A549 (cell line): ENCODE data around the gene SSH2. TPM values are rescaled to one million over a fixed set of nuclear protein-coding genes. Genes with fewer than 3 reads are reported as not detected.
A peak's percentile ranks its signal among the peaks of the same experiment; 100 is the strongest.

Experiments used
- ATAC-seq, 2 experiments: fragments of 200-7000 bp in 1 of 2; fragments of >200 bp in 1 of 2; cut with Nextera tagmentation in 1 of 2; cut with Tn5 transposase in 1 of 2; 3 replicates each; pipeline versions ENCODE4 v1.8.0 to v1.9.1; 2018 to 2020; ENCODE audit warnings: mild to moderate bottlenecking in 1 of 2, moderate library complexity in 1 of 2
- CTCF ChIA-PET: fragments of 300-600 bp; sonication (Branson Sonifier 250); formaldehyde crosslinking; extraction: SDS; loops from one replicate; lab custom pipeline; 2021; ENCODE audit warnings: antibody characterized with exemption, inconsistent platforms; lab: Yijun Ruan, JAX
- POLR2A ChIA-PET: fragments of 350-600 bp; formaldehyde crosslinking; extraction: SDS; loops from one replicate; lab custom pipeline; 2021; ENCODE audit warnings: antibody characterized with exemption, inconsistent platforms; lab: Yijun Ruan, JAX
- DNase-seq, 2 experiments: peaks; one replicate each; pipeline versions ENCODE4 v3.0.0 to v3.0.0-alpha.2; 2011 to 2016; ENCODE audit warnings: low read depth in 1 of 2, low spot score in 1 of 2
- FAIRE-seq: peaks from 2 replicates; lab custom pipeline; 2011; peaks lifted over from hg19 to GRCh38; lab: Jason Lieb, UNC
- H3K27ac ChIP-seq, 2 experiments: fragments of >200 bp; sonication (Bioruptor Twin); formaldehyde crosslinking; 3 replicates each; pipeline ENCODE4 v1.5.1; 2016 to 2017
- H3K4me1 ChIP-seq: fragments of >200 bp; sonication (Bioruptor Twin); formaldehyde crosslinking; 3 replicates; pipeline ENCODE4 v1.6.1; 2016
- H3K4me2 ChIP-seq: fragments of >200 bp; sonication (Bioruptor Twin); formaldehyde crosslinking; 3 replicates; pipeline ENCODE4 v1.6.1; 2016
- H3K4me3 ChIP-seq: fragments of >200 bp; sonication (Bioruptor Twin); formaldehyde crosslinking; 3 replicates; pipeline ENCODE4 v1.5.1; 2016
- H3K9me3 ChIP-seq: fragments of >200 bp; sonication (Bioruptor Twin); formaldehyde crosslinking; 3 replicates; pipeline ENCODE4 v1.6.1; 2016
- CBX2 ChIP-seq: fragments of 200-600 bp; sonication (generic); IDR thresholded peaks from 2 replicates; pipeline ENCODE4 v1.6.1; 2016; ENCODE audit warnings: low read depth, mild to moderate bottlenecking, borderline replicate concordance
- CBX8 ChIP-seq: fragments of 200-600 bp; sonication (generic); IDR thresholded peaks from 2 replicates; pipeline ENCODE4 v1.6.1; 2016
- CHD4 ChIP-seq: fragments of 200-600 bp; sonication (generic); IDR thresholded peaks from 2 replicates; pipeline ENCODE4 v1.6.1; 2016; ENCODE audit warnings: antibody characterized with exemption, mild to moderate bottlenecking, borderline replicate concordance
- EHF ChIP-seq: fragments of 250-450 bp; sonication (Bioruptor Pico); IDR thresholded peaks from 2 replicates; pipeline ENCODE4 v1.5.0; 2020; ENCODE audit warnings: mild to moderate bottlenecking
- EHMT2 ChIP-seq: fragments of 200-600 bp; sonication (generic); IDR thresholded peaks from 2 replicates; pipeline ENCODE4 v1.6.1; 2016; ENCODE audit warnings: antibody characterized with exemption, low read depth, mild to moderate bottlenecking, moderate library complexity
- ESRRA ChIP-seq: fragments of 150-350 bp; IDR thresholded peaks from 2 replicates; pipeline ENCODE4 v1.6.1; 2014; ENCODE audit warnings: mild to moderate bottlenecking, low read length, borderline replicate concordance
- FOSB ChIP-seq: fragments of 250-450 bp; sonication (Bioruptor Pico); IDR thresholded peaks from 2 replicates; pipeline ENCODE4 v1.5.0; 2020; ENCODE audit warnings: mild to moderate bottlenecking, moderate library complexity
- FOXS1 ChIP-seq: fragments of 250-450 bp; sonication (Bioruptor Pico); IDR thresholded peaks from 2 replicates; pipeline ENCODE4 v1.5.0; 2020; ENCODE audit warnings: mild to moderate bottlenecking, moderate library complexity
- HEYL ChIP-seq: fragments of 250-450 bp; sonication (Bioruptor Pico); IDR thresholded peaks from 2 replicates; pipeline ENCODE4 v1.8.0; 2021; ENCODE audit warnings: mild to moderate bottlenecking, moderate library complexity
- HOXA7 ChIP-seq: fragments of 250-450 bp; sonication (Bioruptor Pico); IDR thresholded peaks from 2 replicates; pipeline ENCODE4 v1.5.0; 2020; ENCODE audit warnings: mild to moderate bottlenecking, moderate library complexity
- HOXB5 ChIP-seq: fragments of 250-450 bp; sonication (Bioruptor Pico); IDR thresholded peaks from 2 replicates; pipeline ENCODE4 v1.5.0; 2020; ENCODE audit warnings: mild to moderate bottlenecking, moderate library complexity
- JUNB ChIP-seq: fragments of >200 bp; sonication (Bioruptor Twin); formaldehyde crosslinking; IDR thresholded peaks from 2 replicates; pipeline ENCODE4 v1.6.1; 2016
- MAFK ChIP-seq: fragments of 450-650 bp; IDR thresholded peaks from 2 replicates; pipeline ENCODE4 v1.6.1; 2014; ENCODE audit not compliant: partially characterized antibody
- MAZ ChIP-seq: fragments of 150-350 bp; IDR thresholded peaks from 2 replicates; pipeline ENCODE4 v1.6.1; 2014; ENCODE audit warnings: antibody characterized with exemption, low read depth, low read length, borderline replicate concordance
- MYC ChIP-seq: IDR thresholded peaks from 2 replicates; pipeline ENCODE4 v1.6.1; 2012; ENCODE audit warnings: mild to moderate bottlenecking, inconsistent platforms, low read length, improper control_type of control experiment, borderline replicate concordance
- NPAS2 ChIP-seq: fragments of 250-450 bp; sonication (Bioruptor Pico); IDR thresholded peaks from 2 replicates; pipeline ENCODE4 v1.8.0; 2022; ENCODE audit warnings: mild to moderate bottlenecking, moderate library complexity, borderline replicate concordance
- PHF8 ChIP-seq: fragments of 200-600 bp; sonication (generic); IDR thresholded peaks from 2 replicates; pipeline ENCODE4 v1.6.1; 2016; ENCODE audit warnings: low read depth, mild to moderate bottlenecking, antibody characterized with exemption, moderate library complexity, borderline replicate concordance
- POLR2A ChIP-seq: IDR thresholded peaks from 2 replicates; pipeline ENCODE4 v1.6.1; 2012; ENCODE audit warnings: mild to moderate bottlenecking, low read length
- RAD21 ChIP-seq, 2 experiments: fragments of >200 bp in 1 of 2; sonication (Bioruptor Twin) in 1 of 2; formaldehyde crosslinking in 1 of 2; IDR thresholded peaks in 1 of 2; conservative IDR thresholded peaks in 1 of 2; 2 replicates in 1 of 2; 3 replicates in 1 of 2; pipeline ENCODE4 v1.6.1; 2012 to 2018; ENCODE audit warnings: inconsistent platforms in 1 of 2
- RARB ChIP-seq: fragments of 250-450 bp; sonication (Bioruptor Pico); IDR thresholded peaks from 2 replicates; pipeline ENCODE4 v1.8.0; 2021; ENCODE audit warnings: mild to moderate bottlenecking, moderate library complexity
- RFX5 ChIP-seq: fragments of 450-650 bp; IDR thresholded peaks from 2 replicates; pipeline ENCODE4 v1.7.1; 2014; ENCODE audit warnings: antibody characterized with exemption, mild to moderate bottlenecking, moderate library complexity
- RNF2 ChIP-seq: fragments of 200-600 bp; sonication (generic); IDR thresholded peaks from 2 replicates; pipeline ENCODE4 v1.6.1; 2016; ENCODE audit warnings: low read depth, mild to moderate bottlenecking, antibody characterized with exemption, moderate library complexity, borderline replicate concordance
- SMC3 ChIP-seq: fragments of >200 bp; sonication (Bioruptor Twin); formaldehyde crosslinking; IDR thresholded peaks from 3 replicates; pipeline ENCODE4 v1.6.1; 2018; ENCODE audit warnings: inconsistent platforms
- SREBF2 ChIP-seq: fragments of 450-650 bp; IDR thresholded peaks from 2 replicates; pipeline ENCODE4 v1.6.1; 2014; ENCODE audit warnings: mild to moderate bottlenecking, moderate library complexity
- TP53 ChIP-seq: fragments of 250-450 bp; sonication (Bioruptor Pico); IDR thresholded peaks from 2 replicates; pipeline ENCODE4 v1.5.0; 2021; ENCODE audit warnings: mild to moderate bottlenecking, moderate library complexity
- ZC3H11A ChIP-seq: fragments of 450-650 bp; IDR thresholded peaks from 2 replicates; pipeline ENCODE4 v1.6.1; 2014; ENCODE audit warnings: antibody characterized with exemption, mild to moderate bottlenecking
- ZNF302 ChIP-seq: fragments of 250-450 bp; sonication (Bioruptor Pico); IDR thresholded peaks from 2 replicates; pipeline ENCODE4 v1.9.0; 2021; ENCODE audit warnings: inconsistent platforms, mild to moderate bottlenecking, moderate library complexity
- ZSCAN20 ChIP-seq: fragments of 250-450 bp; sonication (Bioruptor Pico); IDR thresholded peaks from 2 replicates; pipeline ENCODE4 v1.8.0; 2022; ENCODE audit warnings: mild to moderate bottlenecking, moderate library complexity
- WGBS: methylation state at CpG from one replicate; pipeline ENCODE4 v1.1.6; 2017; ENCODE audit errors: missing lambda C conversion rate; 5-methylcytosine and 5-hydroxymethylcytosine counted together
- polyA plus RNA-seq, 4 experiments: library from polyadenylated mRNA; depleted of rRNA in 3 of 4; stranded (reverse); fragments of >200 nt; fragmentation: RNase III in 1 of 4; extraction: RNeasy Plus Mini Kit Qiagen cat#74134 plus additional on column Dnase treatment in 1 of 4; gene quantifications; 2 replicates in 3 of 4; 3 replicates in 1 of 4; pipeline ENCODE4 v1.2.3, GENCODE V29; 2011 to 2017
- TF ChIP-seq, protein P1 (sequence below): fragments of 450-650 bp; IDR thresholded peaks from 2 replicates; pipeline ENCODE4 v1.6.1; 2014; ENCODE audit warnings: antibody characterized with exemption
- TF ChIP-seq, protein P2 (sequence below): IDR thresholded peaks from 2 replicates; pipeline ENCODE4 v1.6.1; 2012
- TF ChIP-seq, protein P3 (sequence below): fragments of >200 bp; sonication (Bioruptor Twin); formaldehyde crosslinking; IDR thresholded peaks from 3 replicates; pipeline ENCODE4 v1.6.1; 2016
- TF ChIP-seq, protein P4 (sequence below): fragments of 200-600 bp; sonication (generic); IDR thresholded peaks from 2 replicates; pipeline ENCODE4 v1.6.1; 2016; ENCODE audit warnings: antibody characterized with exemption, mild to moderate bottlenecking, moderate library complexity

SSH2 gene
- polyA plus RNA-seq, 2 of the 4 experiments (the other 2 are of a cell fraction): 20.7 to 24.5 TPM

DNA sequence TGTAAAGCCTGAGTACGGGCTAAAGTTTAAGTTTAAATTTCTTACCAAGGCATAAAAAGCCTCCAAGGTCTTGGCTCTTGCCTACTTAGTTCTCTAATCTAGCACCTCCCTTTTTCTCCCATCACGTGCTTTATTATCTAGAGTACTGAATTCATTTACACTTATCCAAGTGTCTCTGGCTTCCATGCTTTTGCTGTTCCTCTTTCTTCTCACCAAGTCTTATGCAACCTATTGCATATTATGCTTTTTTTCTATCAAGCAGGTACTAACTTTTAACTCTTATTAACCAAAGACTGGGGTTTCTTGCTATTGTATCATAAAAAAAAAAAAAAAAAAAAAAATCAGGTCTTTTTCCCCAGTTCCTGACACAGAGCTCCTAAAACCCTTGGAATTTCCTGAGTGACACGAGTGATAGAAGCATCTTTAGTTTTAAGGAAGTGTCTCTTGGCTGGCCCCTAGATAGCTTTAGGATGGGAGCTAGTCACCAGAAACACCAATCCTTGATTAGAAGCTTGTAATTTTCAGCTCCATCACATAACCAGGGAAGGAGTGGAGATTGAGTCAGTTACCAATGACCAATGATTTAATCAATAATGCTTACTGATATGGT is 44.9 kb downstream of the SSH2 start:
- TF ChIP-seq ESRRA (no peak), CBX8 (no peak), ZNF302 (CRISPR knock-in tag) (no peak), HOXB5 (CRISPR knock-in tag) (no peak), MYC (no peak), FOSB (CRISPR knock-in tag) (no peak), FOXS1 (CRISPR knock-in tag) (no peak), RAD21 (conservative IDR thresholded peaks at IDR 0.05 in 1 of 2, IDR thresholded peaks at IDR 0.05 in 1 of 2) (no peak), POLR2A (no peak), SMC3 (no peak), JUNB (no peak), ZSCAN20 (no peak)
- TF ChIP-seq, protein P1, sequence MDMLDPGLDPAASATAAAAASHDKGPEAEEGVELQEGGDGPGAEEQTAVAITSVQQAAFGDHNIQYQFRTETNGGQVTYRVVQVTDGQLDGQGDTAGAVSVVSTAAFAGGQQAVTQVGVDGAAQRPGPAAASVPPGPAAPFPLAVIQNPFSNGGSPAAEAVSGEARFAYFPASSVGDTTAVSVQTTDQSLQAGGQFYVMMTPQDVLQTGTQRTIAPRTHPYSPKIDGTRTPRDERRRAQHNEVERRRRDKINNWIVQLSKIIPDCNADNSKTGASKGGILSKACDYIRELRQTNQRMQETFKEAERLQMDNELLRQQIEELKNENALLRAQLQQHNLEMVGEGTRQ: no peak
- FAIRE-seq (no peak), DNase-seq (no peak), ATAC-seq (no peak)
- no peak overlapping the region for H3K4me2 ChIP-seq
- H3K4me3 ChIP-seq: no peak overlapping the region
- H3K4me1 ChIP-seq: no peaks in the 10 kb centered on the region
- no peak overlapping the region for H3K27ac ChIP-seq
- POLR2A ChIA-PET: no interaction called here
- CTCF ChIA-PET: interaction anchor here (0.6 to 1.4 kb wide), 5 partner anchors 13 to 229 kb away, joined by 4 to 5 read pairs (median 4); no protein-coding TSS in a partner anchor
- 90% methylated on average over 3 of the region's 3 CpGs for WGBS
- no peaks in the 10 kb centered on the region for H3K9me3 ChIP-seq

DNA sequence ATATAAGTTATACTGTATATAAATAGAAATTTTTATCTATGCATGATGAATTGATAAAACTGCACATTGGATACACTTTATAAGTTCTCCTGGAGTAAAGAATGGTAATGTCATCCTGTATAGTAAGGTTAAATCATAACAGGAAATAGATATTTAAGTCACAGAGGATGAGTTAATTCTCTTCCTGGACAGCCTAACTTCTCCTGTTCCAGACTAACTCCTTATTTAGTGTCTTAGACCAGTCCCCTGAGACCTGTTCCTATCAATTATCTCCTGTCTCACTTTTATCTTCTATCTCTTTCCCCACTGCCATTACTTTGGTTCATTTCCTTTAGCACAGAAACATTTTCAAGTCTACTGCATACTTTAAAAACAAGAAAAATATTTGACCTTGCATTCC is 46.5 kb downstream of the SSH2 start:
- Histone ChIP-seq H3K4me1 (no peaks in the 10 kb centered on the region), H3K4me2 (no peak overlapping the region), H3K27ac (no peak overlapping the region), H3K9me3 (no peaks in the 10 kb centered on the region), H3K4me3 (no peak overlapping the region)
- ChIA-PET CTCF (interaction anchor here (1.6 kb wide), 1 partner anchor 76 kb away, joined by 4 read pairs; no protein-coding TSS in a partner anchor), POLR2A (no interaction called here)
- FAIRE-seq: peak; percentile 76
- DNase-seq: no peak
- ATAC-seq: no peak
- TF ChIP-seq MAZ (no peak), CHD4 (no peak), HOXA7 (CRISPR knock-in tag) (no peak), MAFK (no peak), EHF (CRISPR knock-in tag) (no peak), SREBF2 (no peak), FOSB (CRISPR knock-in tag) (no peak), ZSCAN20 (no peak)

DNA sequence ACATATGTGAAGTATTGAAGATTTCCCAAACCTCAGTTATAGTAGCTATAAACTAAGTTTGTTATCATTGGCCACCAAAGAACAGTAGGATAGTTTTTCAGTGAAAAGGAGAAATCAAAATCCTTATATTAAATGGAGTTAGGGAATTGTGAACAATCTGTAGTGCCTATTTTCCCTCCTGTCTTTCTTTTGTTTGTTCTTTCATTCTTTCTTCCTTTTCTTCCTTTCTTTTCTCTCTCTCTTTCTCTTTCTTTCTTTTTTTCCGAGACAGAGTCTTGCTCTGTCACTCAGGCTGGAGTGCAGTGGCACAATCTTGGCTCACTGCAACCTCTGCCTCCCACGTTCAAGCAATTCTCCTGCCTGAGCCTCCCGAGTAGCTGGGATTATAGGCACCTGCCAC is 48.8 kb downstream of the SSH2 start:
- Histone ChIP-seq H3K4me2 (no peak overlapping the region), H3K4me1 (no peaks in the 10 kb centered on the region), H3K9me3 (no peaks in the 10 kb centered on the region), H3K4me3 (no peak overlapping the region), H3K27ac (no peak overlapping the region)
- ChIA-PET CTCF (interaction anchor here (1.4 to 2.1 kb wide), 3 partner anchors 9 to 14 kb away, joined by 4 to 5 read pairs (median 5); no protein-coding TSS in a partner anchor), POLR2A (no interaction called here)
- DNase-seq: no peak
- ATAC-seq: no peak
- FAIRE-seq: no peak
- 98% methylated on average over 3 of the region's 3 CpGs for WGBS
- TF ChIP-seq, protein P2, sequence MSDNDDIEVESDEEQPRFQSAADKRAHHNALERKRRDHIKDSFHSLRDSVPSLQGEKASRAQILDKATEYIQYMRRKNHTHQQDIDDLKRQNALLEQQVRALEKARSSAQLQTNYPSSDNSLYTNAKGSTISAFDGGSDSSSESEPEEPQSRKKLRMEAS: no peak
- TF ChIP-seq HEYL (CRISPR knock-in tag) (no peak), SMC3 (no peak), RFX5 (no peak), EHMT2 (no peak), RARB (CRISPR knock-in tag) (no peak), NPAS2 (CRISPR knock-in tag) (no peak), CHD4 (no peak), RNF2 (no peak), TP53 (CRISPR knock-in tag) (no peak), CBX2 (no peak), JUNB (no peak), PHF8 (no peak), ZC3H11A (no peak)
- TF ChIP-seq, protein P3, sequence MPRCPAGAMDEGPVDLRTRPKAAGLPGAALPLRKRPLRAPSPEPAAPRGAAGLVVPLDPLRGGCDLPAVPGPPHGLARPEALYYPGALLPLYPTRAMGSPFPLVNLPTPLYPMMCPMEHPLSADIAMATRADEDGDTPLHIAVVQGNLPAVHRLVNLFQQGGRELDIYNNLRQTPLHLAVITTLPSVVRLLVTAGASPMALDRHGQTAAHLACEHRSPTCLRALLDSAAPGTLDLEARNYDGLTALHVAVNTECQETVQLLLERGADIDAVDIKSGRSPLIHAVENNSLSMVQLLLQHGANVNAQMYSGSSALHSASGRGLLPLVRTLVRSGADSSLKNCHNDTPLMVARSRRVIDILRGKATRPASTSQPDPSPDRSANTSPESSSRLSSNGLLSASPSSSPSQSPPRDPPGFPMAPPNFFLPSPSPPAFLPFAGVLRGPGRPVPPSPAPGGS: no peak
- TF ChIP-seq, protein P4, sequence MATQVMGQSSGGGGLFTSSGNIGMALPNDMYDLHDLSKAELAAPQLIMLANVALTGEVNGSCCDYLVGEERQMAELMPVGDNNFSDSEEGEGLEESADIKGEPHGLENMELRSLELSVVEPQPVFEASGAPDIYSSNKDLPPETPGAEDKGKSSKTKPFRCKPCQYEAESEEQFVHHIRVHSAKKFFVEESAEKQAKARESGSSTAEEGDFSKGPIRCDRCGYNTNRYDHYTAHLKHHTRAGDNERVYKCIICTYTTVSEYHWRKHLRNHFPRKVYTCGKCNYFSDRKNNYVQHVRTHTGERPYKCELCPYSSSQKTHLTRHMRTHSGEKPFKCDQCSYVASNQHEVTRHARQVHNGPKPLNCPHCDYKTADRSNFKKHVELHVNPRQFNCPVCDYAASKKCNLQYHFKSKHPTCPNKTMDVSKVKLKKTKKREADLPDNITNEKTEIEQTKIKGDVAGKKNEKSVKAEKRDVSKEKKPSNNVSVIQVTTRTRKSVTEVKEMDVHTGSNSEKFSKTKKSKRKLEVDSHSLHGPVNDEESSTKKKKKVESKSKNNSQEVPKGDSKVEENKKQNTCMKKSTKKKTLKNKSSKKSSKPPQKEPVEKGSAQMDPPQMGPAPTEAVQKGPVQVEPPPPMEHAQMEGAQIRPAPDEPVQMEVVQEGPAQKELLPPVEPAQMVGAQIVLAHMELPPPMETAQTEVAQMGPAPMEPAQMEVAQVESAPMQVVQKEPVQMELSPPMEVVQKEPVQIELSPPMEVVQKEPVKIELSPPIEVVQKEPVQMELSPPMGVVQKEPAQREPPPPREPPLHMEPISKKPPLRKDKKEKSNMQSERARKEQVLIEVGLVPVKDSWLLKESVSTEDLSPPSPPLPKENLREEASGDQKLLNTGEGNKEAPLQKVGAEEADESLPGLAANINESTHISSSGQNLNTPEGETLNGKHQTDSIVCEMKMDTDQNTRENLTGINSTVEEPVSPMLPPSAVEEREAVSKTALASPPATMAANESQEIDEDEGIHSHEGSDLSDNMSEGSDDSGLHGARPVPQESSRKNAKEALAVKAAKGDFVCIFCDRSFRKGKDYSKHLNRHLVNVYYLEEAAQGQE: no peak
